HG03103 (cell line): ENCODE data around the gene NAGLU.

Experiments used
- ATAC-seq: cut with Tn5 transposase; IDR thresholded peaks from one replicate; pipeline ENCODE4 v1.9.1; 2021; ENCODE audit warnings: low read depth; ENCODE audit not compliant: unreplicated experiment

The NAGLU gene

DNA sequence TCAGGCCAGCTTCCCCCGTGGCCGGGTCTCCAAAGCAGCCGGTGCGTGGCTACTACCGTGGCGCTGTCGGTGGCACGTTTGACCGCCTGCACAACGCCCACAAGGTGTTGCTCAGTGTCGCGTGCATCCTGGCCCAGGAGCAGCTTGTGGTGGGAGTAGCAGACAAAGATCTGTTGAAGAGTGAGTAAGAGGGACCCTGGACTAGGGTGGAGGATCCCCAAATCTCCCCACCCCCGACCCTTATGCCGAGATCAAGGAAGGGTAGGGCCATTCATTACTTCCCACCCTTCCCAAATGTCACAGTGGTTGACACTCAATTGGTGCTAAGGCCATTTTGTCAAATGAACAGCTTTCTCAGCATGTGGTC lies 27.1 kb downstream of the NAGLU start:
- ATAC-seq = no peak

DNA sequence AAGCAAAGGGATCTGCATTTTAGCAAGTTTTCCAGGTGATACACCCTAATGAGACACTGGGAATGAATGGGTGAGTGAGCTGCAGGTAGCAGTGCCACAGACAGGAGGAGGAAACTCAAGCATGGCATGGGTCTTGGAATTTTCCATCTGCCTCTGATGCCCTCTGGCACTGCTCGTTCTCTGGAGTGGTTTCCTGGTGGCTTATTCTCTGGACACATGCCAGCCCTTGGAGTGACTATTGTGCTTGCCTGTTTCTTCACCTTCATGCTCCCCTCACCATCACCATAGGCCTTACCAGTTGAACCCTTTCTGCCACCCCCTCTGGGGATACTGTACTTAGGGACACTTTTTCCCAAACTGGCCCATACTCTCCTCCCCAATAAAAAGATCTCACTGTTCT lies 27.5 kb downstream of the NAGLU start:
- ATAC-seq = no peak

DNA sequence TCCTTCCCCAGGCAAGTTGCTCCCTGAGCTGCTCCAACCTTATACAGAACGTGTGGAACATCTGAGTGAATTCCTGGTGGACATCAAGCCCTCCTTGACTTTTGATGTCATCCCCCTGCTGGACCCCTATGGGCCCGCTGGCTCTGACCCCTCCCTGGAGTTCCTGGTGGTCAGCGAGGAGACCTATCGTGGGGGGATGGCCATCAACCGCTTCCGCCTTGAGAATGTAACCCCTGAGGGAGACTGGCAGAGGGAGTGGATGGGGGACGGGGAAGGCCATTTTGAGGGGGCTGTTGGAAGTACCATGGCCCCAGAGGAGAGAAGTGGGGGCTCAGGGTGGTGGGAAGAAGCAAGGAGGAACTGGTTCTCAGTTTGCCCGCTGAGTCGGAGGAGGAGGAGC lies 27.9 kb downstream of the NAGLU start:
- no peak for ATAC-seq

GRCh38 chr17:42564815-42565522 lies 28.9 kb downstream of the NAGLU start:
- ATAC-seq = no peak

DNA sequence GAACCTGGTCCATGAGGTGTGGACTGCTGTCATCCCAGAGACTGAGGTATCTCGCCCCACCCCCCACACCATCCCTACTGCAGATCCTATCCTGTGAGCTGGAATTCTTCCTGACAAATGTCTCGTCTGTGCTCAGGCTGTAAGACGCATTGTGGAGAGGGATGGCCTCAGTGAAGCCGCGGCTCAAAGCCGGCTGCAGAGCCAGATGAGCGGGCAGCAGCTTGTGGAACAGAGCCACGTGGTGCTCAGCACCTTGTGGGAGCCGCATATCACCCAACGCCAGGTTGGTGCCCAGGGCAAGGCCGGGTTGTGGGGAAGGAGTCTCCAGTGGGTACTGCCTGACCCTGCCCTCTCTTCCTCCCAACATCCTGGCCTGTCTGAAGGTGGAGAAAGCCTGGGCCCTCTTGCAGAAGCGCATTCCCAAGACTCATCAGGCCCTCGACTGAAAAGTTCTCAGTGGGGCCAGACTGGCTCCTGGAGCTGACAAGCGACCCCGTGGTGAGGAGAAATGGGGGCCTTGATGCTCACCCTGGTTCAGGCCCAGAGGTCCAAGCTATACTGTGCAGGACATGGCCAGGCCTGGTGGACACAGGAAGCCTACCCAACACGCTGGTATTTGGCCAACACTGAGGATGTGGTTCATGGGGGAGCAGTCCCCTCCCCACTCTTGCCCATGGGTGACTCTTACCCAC lies 29.6 kb downstream of the NAGLU start:
- no peak for ATAC-seq

- ATAC-seq = no peak
These were observed 30.3 kb downstream of the NAGLU start for GRCh38 chr17:42566215-42566882.

GRCh38 chr17:42566883-42567573 lies 31.0 kb downstream of the NAGLU start, which contains the start of gene MLX:
TSS of gene MLX (plus strand) at chr17:42567100. CDS start at chr17:42567125, 25 bp downstream.
- ATAC-seq = no peak

- ATAC-seq = no peak
These were observed 32.5 kb downstream of the NAGLU start for GRCh38 chr17:42568341-42569111.

- no peak for ATAC-seq
These were observed 35.6 kb downstream of the NAGLU start for GRCh38 chr17:42571435-42572225.

DNA sequence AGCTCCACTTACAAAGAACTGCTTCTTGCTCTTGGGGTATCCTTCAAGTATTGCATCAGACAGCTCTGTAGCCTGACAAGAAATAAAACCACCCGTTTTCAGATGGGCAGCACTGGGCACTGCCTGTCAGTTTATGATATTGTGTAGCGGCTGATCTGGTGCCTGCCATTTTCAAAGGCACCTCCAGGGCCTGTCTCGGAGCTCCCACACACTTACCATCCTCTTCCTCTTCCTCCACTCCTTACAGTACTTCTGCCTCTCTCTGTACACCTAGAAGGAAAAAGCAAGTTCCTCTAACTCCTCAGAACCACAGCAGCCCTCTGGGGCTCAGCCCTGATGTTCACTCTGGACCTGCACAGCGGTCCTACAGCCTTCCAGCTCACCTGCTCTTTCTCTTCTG lies 37.1 kb downstream of the NAGLU start:
- ATAC-seq = no peak

DNA sequence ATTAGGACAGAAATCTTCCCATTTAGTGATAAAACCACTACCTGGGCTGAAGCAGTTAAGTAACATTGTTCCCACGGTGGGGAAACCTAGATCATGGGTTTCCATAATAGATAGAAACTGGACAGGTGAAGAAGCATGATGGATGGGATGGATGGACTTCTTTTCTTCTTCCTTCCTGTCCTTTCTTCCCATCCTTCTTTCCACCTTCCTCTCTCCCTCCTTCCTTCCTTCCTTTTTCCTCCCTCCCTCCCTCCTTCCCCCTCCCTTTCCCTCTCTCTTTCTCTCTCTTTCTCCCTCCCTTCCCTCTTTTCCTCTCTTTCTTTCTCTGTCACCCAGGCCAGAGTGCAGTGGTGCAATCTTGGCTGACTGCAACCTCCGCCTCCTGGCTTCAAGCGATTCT lies 38.4 kb downstream of the NAGLU start:
- no peak for ATAC-seq

DNA sequence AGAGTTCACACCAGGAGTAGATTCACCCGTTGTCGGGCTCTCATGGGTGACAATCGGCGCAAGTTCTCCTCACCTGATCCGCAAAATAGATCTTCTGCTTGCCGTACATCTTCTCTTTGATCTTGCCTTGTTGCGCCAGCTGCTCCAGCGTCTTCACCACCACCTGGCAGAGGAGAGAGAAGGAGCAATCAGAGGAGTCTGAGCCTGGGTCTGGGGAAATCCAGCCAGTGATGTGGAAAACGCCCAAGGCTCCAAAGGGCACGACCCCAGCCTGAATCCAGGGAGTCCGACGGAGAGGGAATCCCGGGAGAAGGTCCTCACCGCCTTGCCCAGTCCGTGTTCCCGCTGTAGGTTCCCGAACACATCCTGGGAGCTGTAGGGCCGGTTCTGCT lies 41.1 kb downstream of the NAGLU start:
- ATAC-seq = no peak

DNA sequence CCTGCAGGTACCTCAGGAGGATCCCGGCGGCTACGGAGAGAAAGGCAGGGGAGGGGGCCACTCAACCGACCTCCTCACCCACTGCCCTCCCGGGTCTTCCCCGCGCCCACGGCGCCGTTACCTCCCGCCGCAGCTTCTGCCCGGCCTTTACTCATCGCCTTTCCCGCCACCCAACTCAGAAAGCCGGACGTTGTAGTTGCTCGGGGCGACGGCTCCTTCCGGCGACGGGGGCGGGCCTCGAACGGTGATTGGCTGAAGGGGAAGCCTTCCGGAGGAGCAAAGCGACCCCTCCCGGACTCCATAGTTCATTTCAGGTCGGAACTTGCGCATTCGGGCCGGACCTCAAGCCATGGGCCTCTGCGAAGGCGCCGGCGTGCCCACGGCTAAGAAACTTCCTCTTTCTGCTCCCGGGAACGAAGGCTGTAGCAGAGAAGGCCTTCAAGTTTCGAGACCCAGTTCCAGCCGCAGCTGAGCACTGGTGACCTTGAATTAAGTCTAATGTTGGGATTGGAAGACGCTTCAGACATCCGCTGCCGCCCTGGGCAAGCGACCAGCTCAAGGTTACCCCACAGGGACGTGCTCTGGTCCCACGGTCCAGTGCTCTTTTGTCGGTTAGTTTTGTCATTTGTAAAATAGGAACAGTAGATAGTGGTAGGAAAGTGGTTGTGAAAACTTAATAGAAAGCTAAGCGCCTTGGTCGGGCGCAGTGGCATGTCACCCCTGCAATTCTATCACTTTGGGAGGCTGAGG lies 41.7 kb downstream of the NAGLU start, which contains the start of gene PSMC3IP:
Gene PSMC3IP, minus strand, starts transcription at position 198 of the 750 bp plus-strand sequence. Its CDS starts 43 bp downstream, at position 155.
- ATAC-seq = peak; percentile 75

GRCh38 chr17:42578282-42578869 lies 42.3 kb downstream of the NAGLU start:
- ATAC-seq = no peak

- no peak for ATAC-seq
These were observed 43.9 kb downstream of the NAGLU start for GRCh38 chr17:42579794-42580551.

- ATAC-seq = no peak
These were observed 45.8 kb downstream of the NAGLU start for GRCh38 chr17:42581744-42582270.

DNA sequence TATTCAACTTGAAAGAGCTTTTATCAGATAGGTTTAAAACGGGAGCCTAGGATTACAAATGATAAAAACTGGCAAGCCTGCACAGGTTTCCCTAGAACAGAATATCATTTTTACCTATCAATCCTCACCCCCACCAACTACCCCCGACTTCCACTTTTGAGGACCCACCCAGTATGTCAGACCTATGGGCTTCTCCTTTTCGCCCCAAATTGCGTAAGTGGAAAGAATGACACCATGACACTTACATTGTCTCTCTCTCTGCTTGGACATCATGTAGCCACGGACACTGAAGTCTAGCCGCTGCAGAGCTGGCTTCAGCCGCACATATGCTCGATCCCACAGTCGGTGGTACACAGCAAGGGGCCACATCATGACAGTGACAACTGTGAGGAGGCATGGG lies 48.8 kb downstream of the NAGLU start:
- no peak for ATAC-seq
